Cardiac septum (tissue), 1 donor: ENCODE data around the gene PPP6C. TPM values are rescaled to one million over a fixed set of nuclear protein-coding genes. Genes with fewer than 3 reads are reported as not detected.
"Not testable (repeated sequence)": the region's sequence is repeated elsewhere in the genome, so short reads cannot be mapped to it uniquely, and the experiment has no call there.

ENCODE experiments used
- DNase-seq: peaks from one replicate; pipeline ENCODE4 v3.0.0-alpha.2; 2020; ENCODE audit warnings: low spot score
- intact Hi-C: fragments of 100-400 bp; cut with DNase I; formaldehyde crosslinking; loops from one replicate; pipeline ENCODE4 v1.14.0; 2022
- long read RNA-seq: library from polyadenylated mRNA; unstranded; transcript quantifications from one replicate; pipeline ENCODE4 v2.0.0, GENCODE V29; 2021
- total RNA-seq: library from RNA; stranded (reverse); fragmentation: NEBNext Ultra II Directional; extraction: Animal tissue kit (Norgen Biotek cat#: 25700); gene quantifications from one replicate; pipeline ENCODE4 v1.2.1, GENCODE V29; 2021
- donor health status: DM: no; HTN: no; CAD: no.

Gene PPP6C
- 32.5 TPM for total RNA-seq
- long read RNA-seq, full-length matches to known transcripts: 35 of 45 reads
- long read RNA-seq, partial matches to known transcripts: 6 of 45 reads
- long read RNA-seq, other reads (novel, unspliced or antisense): 4 of 45 reads

GRCh38 chr9:125189361-125190289 is at the start of gene PPP6C:
TSS of gene PPP6C (minus strand) at chr9:125189803. CDS start at chr9:125189718, 85 bp downstream.
- intact Hi-C loops: loop anchor here (2.0 to 5.0 kb wide), 2 partner anchors 73 to 249 kb away; partner anchors contain the start of genes GAPVD1 and GOLGA1
- DNase-seq: peak; percentile 98

GRCh38 chr9:125238915-125239446 is 49.4 kb upstream of the PPP6C start:
- intact Hi-C loops: no loop called here
- DNase-seq: no peak

- intact Hi-C loops: no loop called here
- no peak for DNase-seq
Observed at GRCh38 chr9:125238127-125238914, 48.7 kb upstream of the PPP6C start.

GRCh38 chr9:125236520-125237159 is 47.0 kb upstream of the PPP6C start:
- intact Hi-C loops, DNase-seq: not testable (repeated sequence)

- intact Hi-C loops: no loop called here
- DNase-seq: no peak
Observed at GRCh38 chr9:125235804-125236519, 46.4 kb upstream of the PPP6C start.

- intact Hi-C loops, DNase-seq: not testable (repeated sequence)
Observed at GRCh38 chr9:125234099-125234498, 44.5 kb upstream of the PPP6C start.

GRCh38 chr9:125233678-125234077 is 44.1 kb upstream of the PPP6C start:
- no peak for DNase-seq
- intact Hi-C loops: no loop called here

- intact Hi-C loops: no loop called here
- no peak for DNase-seq
Observed at GRCh38 chr9:125227761-125228160, 38.2 kb upstream of the PPP6C start.

GRCh38 chr9:125224858-125225257 is 35.3 kb upstream of the PPP6C start:
- intact Hi-C loops, DNase-seq: not testable (repeated sequence)

- DNase-seq: no peak
- intact Hi-C loops: no loop called here
Observed at GRCh38 chr9:125218621-125219020, 29.0 kb upstream of the PPP6C start.

- no peak for DNase-seq
Observed at GRCh38 chr9:125214186-125214585, 24.6 kb upstream of the PPP6C start.

GRCh38 chr9:125204477-125204876 is 14.9 kb upstream of the PPP6C start:
- no peak for DNase-seq
- intact Hi-C loops: loop anchor here (5.0 kb wide), 1 partner anchor 38 kb away; the partner anchor contains the start of gene HSPA5

More at GRCh38 chr9:125214186-125214585, 24.6 kb upstream of the PPP6C start:
- intact Hi-C loops: no loop called here

- intact Hi-C loops: loop anchor here (5.0 kb wide), 1 partner anchor 39 kb away; the partner anchor contains the start of gene HSPA5
- DNase-seq: no peak
Observed at GRCh38 chr9:125202846-125203618, 13.4 kb upstream of the PPP6C start.

GRCh38 chr9:125200216-125201047 is 10.8 kb upstream of the PPP6C start, which contains the start of gene RABEPK:
TSS of gene RABEPK (plus strand) at chr9:125200542. CDS start at chr9:125203014, 2,472 bp downstream.
- intact Hi-C loops: loop anchor here (5.0 kb wide), 1 partner anchor 42 kb away; the partner anchor contains the start of gene HSPA5
- peak; percentile 97 for DNase-seq

GRCh38 chr9:125195591-125195990 is 6.0 kb upstream of the PPP6C start:
- DNase-seq, intact Hi-C loops: not testable (repeated sequence)

GRCh38 chr9:125194466-125194865 is 4.9 kb upstream of the PPP6C start:
- not testable (repeated sequence) for DNase-seq
- intact Hi-C loops: loop anchor here (5.0 kb wide), 1 partner anchor 68 kb away; the partner anchor contains the start of gene GAPVD1
